GM18526 (cell line): ENCODE measurements around the gene GINS2.

Experiments
- POLR2A ChIP-seq: IDR thresholded peaks from 3 replicates; pipeline ENCODE4 v1.6.1; 2011; ENCODE audit not compliant: insufficient read length; ENCODE audit errors: extremely low read depth

The GINS2 gene

DNA sequence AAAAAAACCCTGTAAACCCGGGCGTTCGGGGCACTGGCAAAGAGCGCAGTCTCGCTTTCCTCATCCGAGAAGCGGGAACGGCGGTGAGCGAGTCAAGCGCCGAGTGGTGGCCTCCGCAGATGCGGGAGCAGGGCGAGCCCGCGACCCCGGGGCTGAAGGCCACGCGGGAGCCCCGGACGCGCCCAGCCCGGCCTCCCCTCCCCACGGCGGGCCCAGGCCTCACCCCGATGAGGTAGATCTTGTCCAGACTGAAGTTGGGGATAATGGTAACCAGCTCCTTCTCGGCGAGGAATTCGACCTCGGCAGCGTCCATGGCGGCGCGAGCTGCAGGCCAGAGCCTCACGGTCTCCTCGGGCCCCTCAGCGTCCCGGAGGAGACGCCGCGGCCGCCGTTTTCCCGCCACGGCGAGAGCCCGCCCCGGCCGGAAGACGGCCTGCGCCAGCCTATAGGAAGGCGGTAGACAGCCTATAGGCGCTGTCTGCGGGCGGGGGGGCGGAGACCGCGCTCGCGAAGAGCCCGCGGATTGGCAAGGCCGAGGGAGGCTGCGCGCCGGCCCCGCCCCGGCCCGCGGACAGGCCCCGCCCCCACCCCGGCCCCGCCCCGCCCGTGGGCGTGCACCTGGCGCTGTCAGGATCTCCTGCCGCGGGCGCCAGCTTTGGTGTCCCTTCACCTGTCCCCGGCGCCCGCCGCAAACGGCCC lies at the start of gene GINS2:
TSS of gene GINS2 (minus strand) at position 369 of the 699 bp plus-strand sequence. CDS start at position 313, 56 bp downstream.
- peak; percentile 59 for TF ChIP-seq POLR2A

GRCh38 chr16:85736921-85737320 lies 48.2 kb upstream of the GINS2 start:
- no peak for TF ChIP-seq POLR2A

GRCh38 chr16:85735946-85736345 lies 47.2 kb upstream of the GINS2 start:
- TF ChIP-seq POLR2A = no peak

DNA sequence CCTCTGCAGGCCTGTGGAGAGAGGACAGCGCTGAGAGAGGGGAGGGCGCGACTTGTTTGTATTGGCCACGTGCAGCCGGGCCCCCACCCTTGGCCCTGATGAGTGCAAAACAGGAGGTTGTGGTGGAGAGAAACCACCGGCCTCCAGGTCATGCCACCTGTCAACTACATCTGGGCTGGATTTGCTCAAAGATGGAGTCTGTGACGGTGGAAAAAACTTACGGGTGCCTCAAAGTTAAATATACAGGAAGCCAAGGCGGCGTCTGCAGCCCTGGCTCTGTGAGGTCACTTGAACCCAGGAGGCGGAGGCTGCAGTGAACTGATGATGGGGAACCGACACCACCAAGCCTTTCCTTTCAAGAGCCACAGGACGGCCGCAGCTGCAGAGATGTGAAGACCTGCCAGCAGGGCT lies 46.5 kb upstream of the GINS2 start:
- TF ChIP-seq POLR2A = no peak

- TF ChIP-seq POLR2A = no peak
These were observed 45.7 kb upstream of the GINS2 start for GRCh38 chr16:85734311-85735017.

GRCh38 chr16:85733839-85734170 lies 45.1 kb upstream of the GINS2 start:
- TF ChIP-seq POLR2A = no peak

DNA sequence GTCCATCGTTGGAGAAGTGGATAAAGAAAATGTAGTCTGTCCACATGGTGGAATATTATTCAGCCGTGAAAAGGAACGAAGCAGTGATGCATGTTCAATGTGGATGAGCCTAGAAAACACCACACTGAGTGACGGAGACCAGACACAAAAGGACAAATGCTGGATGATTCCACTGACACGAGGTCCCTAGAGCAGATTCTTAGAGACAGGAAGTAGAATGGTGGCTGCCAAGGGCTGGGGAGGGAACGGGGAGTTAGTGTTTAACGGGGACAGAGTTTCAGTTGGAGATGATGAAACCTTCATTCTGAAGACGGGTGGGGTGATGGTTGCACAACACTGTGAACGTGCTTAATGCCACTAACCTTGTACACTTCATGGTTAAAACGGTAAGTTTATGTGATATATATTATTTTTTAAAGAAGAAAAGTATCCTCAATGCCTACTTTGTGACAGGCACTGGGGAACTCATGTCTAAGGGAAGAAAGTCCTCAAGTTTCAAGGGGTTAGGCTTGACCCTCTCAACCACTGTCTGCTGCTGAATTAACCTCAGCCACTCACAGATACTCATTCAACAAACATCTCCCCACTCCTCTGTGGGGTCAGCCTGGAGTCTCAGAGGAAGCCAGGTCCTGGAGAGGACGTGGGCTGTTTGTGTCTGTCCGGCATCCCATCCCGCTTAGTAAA lies 44.5 kb upstream of the GINS2 start:
- no peak for TF ChIP-seq POLR2A

DNA sequence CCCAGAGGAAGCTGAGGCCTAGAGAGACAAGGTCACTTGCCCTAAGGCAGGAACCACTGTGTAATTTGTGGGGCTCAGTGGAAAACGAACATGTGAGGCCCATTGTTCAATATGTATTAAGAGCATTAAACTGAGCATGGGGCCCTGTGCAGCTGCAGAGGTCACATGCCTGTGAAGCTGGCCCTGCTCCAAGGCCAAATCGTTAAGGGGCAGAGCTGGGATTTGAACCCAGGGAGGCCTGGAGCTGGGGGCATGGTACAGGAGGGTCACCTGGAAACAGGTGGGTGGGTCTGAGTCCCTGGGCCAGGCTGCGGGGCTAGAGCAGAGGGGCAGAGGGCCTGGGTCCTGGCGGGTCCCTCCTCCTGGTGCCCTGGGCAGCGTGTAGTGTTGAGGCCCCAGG lies 42.4 kb upstream of the GINS2 start:
- no peak for TF ChIP-seq POLR2A

GRCh38 chr16:85730186-85730465 lies 41.4 kb upstream of the GINS2 start:
- no peak for TF ChIP-seq POLR2A

DNA sequence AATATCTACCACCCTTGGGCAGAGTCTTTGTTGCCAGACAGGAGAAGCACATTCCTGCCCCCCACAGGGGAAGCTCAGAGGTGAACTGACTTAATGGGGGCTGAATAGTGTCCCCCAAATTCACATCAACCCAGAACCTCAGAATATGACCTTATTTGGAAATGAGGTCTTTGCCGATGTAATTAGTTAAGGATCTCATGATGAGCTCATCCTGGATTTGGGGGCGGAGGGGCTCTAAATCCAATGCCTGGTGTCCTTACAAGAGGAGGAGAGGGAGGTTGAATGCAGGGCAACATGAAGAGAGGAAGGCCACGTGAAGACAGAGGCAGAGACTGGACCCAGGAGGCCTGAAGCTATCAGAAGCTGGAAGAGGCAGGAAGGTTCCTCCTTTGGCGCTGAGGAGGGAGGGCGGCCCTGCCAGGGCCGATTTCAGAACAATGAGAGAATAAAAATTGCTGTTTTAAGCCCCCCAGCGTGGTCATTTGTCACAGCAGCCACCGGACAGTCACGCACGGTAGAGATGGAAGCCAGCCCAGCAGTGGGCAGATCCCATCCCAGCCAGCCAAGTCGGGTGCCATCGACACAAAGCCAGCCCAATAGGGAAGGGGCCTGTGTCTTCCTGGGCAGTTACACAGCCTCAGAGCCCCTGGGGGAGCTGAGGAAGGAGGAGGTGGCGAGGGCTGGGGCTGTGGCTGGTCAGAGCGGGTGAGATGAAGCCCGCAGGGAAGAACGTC lies 40.9 kb upstream of the GINS2 start:
- no peak for TF ChIP-seq POLR2A

DNA sequence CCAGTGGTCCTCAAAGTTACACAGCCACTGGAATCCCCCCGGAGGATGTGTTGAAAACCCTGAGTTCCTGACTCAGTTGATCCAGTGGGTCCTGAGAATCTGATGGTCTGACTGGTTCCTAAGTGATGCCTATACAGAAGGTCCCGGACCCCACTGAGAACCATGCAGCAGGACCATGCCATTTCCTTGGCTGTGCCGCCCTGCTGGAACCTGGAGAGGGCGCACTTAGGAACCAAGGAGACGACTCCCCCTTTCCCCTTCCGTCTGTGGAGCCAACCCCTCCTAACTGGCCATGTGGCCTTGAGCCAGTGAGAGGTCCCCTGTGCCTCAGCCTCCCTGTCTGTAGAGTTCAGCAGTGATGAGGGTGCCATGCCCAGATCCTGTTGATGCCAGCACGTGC lies 40.1 kb upstream of the GINS2 start:
- TF ChIP-seq POLR2A = no peak

GRCh38 chr16:85724936-85725335 lies 36.2 kb upstream of the GINS2 start:
- TF ChIP-seq POLR2A = no peak

- TF ChIP-seq POLR2A = no peak
These were observed 35.5 kb upstream of the GINS2 start for GRCh38 chr16:85724126-85724879.

DNA sequence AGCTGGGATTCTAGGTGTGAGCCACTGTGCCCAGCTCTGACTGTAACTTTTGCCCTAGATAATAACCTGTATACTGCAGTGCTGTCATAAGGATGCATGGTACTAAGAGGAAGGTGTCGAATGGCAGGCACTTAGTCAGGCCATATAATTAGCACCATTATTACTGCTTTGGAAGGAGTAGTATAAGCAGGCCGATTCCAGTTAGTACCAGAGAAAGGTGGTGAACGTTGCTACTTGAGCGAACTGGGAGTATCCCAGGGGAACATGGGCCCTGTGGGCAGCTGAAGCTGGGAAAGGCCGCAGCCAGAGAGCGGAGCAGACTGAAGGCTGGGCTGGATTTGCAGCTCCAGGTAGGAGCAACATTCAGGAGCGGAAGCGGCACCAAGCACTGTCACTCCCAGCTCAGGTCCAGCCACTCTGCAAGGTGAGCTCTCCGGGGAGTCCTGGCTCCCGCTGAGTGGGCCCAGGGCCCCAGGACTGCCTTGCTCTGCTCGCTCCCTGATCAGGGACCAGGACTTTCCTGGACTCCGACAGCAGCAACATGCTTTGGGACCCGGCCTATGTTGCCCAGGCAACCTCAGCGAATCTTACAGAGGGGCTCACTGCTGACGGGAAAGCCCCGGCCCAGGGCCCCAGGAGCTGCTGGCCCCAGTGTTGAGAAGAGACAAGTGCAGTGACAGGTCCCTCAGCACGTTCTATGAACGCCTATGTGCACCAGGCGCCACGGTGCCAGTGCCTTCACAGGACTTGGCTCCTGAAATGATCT lies 33.6 kb upstream of the GINS2 start:
- TF ChIP-seq POLR2A = no peak
